GM19452 (cell line): ENCODE measurements around the gene NR4A1.
"Not testable (repeated sequence)": the region's sequence is repeated elsewhere in the genome, so short reads cannot be mapped to it uniquely, and the experiment has no call there.

Experiments
- ATAC-seq: cut with Tn5 transposase; IDR thresholded peaks from one replicate; pipeline ENCODE4 v1.9.1; 2021; ENCODE audit not compliant: unreplicated experiment

NR4A1 gene

GRCh38 chr12:52093346-52093745 lies 42.1 kb downstream of the NR4A1 start:
- no peak for ATAC-seq

DNA sequence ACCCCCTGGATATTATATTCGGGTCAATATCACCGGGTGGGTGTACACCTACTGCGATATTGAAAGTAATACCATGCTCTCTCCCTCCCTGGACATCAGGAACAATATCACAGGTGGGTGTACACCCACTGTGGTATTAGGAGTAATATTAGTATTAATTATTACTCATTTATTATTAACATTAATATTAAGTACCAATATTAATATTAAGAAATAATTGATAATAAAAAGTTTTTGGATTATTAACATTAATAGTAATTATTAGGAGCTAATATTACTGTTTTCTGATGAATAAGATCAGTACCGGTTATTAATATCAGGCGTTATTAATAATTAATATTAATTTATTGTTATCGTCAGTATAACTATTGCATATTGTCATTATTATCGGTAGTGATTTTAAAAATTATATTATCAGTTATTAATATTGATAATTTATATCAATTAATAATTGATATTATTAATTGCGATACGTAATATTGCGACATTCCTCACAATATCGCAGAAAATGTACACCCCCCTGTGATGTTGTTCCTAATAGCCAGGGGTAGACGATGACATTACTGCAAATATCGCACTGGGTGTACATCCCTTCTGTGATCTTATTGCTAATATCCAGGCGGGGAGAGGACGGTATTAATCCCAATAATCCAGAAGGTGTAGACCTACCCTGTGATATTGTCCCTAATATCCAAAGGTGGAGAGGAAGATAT lies 45.2 kb downstream of the NR4A1 start:
- ATAC-seq, result no peak

GRCh38 chr12:52097045-52097666 lies 45.9 kb downstream of the NR4A1 start:
- ATAC-seq, result no peak

GRCh38 chr12:52104431-52105089 lies 53.3 kb downstream of the NR4A1 start:
- ATAC-seq, result not testable (repeated sequence)
